PFSK-1 (cell line): ENCODE measurements around the gene GON4L.

Experiments used
- FOXP2 ChIP-seq: optimal IDR thresholded peaks from 2 replicates; pipeline ENCODE3; 2011; ENCODE audit warnings: borderline replicate concordance, control low read depth, inconsistent platforms; ENCODE audit not compliant: insufficient read depth; ENCODE audit errors: extremely low read length, extremely low read depth
- POLR2AphosphoS5 ChIP-seq: IDR thresholded peaks from 2 replicates; pipeline ENCODE4 v1.6.1; 2012; ENCODE audit warnings: low read depth, mild to moderate bottlenecking, control low read depth, low read length, moderate library complexity
- SIN3A ChIP-seq: IDR thresholded peaks from 2 replicates; pipeline ENCODE4 v1.6.1; 2012; ENCODE audit warnings: mild to moderate bottlenecking, low read length, moderate library complexity, borderline replicate concordance; ENCODE audit not compliant: insufficient read depth
- TAF1 ChIP-seq: IDR thresholded peaks from 2 replicates; pipeline ENCODE4 v1.6.1; 2012; ENCODE audit warnings: low read length, control low read depth, borderline replicate concordance; ENCODE audit not compliant: insufficient read depth
- TF ChIP-seq, protein P1 (sequence below), 2 experiments: IDR thresholded peaks; 2 replicates each; pipeline versions ENCODE4 v1.6.1 to v1.8.0; 2011 to 2012; ENCODE audit warnings: low read depth in 2 of 2, low read length in 2 of 2, control low read depth in 1 of 2, inconsistent platforms in 1 of 2, mild to moderate bottlenecking in 1 of 2, moderate library complexity in 1 of 2; ENCODE audit not compliant: insufficient read depth in 1 of 2

The GON4L gene

DNA sequence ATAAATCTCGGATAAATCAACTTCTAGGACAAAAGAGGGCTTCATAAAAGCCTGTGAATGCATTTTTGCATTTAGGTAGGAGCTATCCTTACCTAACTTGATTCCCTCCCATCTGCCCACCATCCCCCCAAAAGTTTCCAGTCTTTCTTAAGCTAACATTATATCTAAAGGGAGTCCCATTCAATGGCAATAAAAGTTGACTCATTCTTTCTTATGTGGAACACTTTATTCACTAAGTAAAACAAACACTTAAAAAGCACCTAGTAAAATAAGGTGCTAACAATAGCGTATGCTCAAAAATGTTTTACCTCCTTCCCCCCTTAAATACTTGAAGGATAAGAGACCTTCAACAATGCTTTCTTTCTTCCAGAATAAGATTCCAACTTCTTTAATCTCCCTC lies 83.8 kb downstream of the GON4L start:
- TF ChIP-seq TAF1 (no peak), SIN3A (no peak), POLR2AphosphoS5 (no peak), FOXP2 (no peak)
- TF ChIP-seq, protein P1, sequence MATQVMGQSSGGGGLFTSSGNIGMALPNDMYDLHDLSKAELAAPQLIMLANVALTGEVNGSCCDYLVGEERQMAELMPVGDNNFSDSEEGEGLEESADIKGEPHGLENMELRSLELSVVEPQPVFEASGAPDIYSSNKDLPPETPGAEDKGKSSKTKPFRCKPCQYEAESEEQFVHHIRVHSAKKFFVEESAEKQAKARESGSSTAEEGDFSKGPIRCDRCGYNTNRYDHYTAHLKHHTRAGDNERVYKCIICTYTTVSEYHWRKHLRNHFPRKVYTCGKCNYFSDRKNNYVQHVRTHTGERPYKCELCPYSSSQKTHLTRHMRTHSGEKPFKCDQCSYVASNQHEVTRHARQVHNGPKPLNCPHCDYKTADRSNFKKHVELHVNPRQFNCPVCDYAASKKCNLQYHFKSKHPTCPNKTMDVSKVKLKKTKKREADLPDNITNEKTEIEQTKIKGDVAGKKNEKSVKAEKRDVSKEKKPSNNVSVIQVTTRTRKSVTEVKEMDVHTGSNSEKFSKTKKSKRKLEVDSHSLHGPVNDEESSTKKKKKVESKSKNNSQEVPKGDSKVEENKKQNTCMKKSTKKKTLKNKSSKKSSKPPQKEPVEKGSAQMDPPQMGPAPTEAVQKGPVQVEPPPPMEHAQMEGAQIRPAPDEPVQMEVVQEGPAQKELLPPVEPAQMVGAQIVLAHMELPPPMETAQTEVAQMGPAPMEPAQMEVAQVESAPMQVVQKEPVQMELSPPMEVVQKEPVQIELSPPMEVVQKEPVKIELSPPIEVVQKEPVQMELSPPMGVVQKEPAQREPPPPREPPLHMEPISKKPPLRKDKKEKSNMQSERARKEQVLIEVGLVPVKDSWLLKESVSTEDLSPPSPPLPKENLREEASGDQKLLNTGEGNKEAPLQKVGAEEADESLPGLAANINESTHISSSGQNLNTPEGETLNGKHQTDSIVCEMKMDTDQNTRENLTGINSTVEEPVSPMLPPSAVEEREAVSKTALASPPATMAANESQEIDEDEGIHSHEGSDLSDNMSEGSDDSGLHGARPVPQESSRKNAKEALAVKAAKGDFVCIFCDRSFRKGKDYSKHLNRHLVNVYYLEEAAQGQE (IDR thresholded peaks at IDR 0.05; ENCODE audit: insufficient read depth in 1 of 2, low read depth in 2 of 2, low read length in 2 of 2), result no peak

GRCh38 chr1:155769257-155769656 lies 87.8 kb downstream of the GON4L start:
- TF ChIP-seq POLR2AphosphoS5, result no peak
- no peak for TF ChIP-seq FOXP2
- no peak for TF ChIP-seq SIN3A
- TF ChIP-seq, protein P1 (IDR thresholded peaks at IDR 0.05; ENCODE audit: insufficient read depth in 1 of 2, low read depth in 2 of 2, low read length in 2 of 2), result no peak
- no peak for TF ChIP-seq TAF1

DNA sequence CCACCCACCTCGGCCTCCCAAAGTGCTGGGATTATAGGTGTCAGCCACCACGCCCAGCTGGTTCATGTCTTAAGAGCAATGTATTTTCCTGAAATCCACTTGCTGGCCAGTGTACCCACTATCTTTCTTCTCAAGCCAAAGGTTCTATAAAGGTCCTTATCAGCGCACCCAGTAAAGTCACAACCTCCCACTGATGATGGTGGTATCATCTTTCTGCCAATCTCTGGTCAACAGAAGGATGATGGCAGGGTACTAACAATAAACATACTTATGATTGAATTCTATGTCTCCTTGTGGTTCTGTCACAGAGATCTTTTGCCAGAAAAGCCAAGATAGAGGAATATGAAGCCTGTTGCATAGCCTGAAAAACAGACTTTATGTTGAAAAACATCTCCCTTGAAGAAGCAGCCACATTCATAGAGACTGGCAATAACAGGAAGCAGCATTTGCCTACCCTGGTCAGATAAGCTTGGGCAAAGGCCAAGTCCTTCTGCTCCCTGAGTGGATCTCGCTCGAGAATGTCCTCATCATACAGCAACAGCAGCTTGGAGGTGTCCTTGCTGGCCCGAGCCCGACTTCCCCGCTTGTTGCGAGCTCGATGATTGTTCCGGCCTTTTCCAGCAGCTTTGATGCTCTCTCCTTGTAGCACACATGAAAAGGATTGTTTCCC lies 95.1 kb downstream of the GON4L start:
- TF ChIP-seq SIN3A, result no peak
- no peak for TF ChIP-seq TAF1
- TF ChIP-seq POLR2AphosphoS5, result no peak
- TF ChIP-seq, protein P1 (IDR thresholded peaks at IDR 0.05; ENCODE audit: insufficient read depth in 1 of 2, low read depth in 2 of 2, low read length in 2 of 2), result no peak
- no peak for TF ChIP-seq FOXP2

DNA sequence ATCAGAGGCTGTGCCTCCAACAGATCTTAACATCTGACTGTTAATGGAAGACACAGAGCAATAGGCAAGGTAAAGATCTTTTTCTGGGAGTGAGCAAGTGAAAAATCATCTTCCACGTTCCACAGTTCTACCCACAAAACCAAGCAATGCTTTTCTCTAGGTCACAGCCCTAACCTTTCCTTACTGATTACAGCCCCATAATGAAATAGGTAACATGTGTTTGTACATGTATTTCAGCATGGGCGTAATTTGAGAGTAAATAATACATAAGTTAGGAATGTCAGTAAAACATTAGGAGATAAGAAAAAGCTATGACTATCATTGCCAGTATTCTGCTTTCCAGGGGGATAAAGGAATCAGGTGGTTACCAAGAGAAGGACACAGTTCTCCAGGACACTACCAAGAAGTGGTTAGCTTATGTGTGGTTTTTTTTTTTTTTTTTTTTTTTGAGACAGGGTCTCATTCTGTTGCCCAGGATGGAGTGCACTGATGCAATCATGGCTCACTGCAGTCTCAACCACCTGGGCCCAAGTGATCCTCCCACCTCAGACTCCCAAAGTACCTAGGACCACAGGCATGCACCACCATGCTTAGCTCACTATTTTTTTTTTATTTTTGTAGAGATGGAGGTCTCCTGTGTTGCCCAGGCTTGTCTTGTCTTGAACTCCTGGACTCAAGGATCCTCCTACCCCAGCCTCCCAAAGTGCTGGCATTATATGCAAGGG lies 96.1 kb downstream of the GON4L start:
- no peak for TF ChIP-seq SIN3A
- no peak for TF ChIP-seq FOXP2
- TF ChIP-seq, protein P1 (IDR thresholded peaks at IDR 0.05; ENCODE audit: insufficient read depth in 1 of 2, low read depth in 2 of 2, low read length in 2 of 2), result no peak
- TF ChIP-seq TAF1, result no peak
- TF ChIP-seq POLR2AphosphoS5, result no peak
